Activated CD4-positive, alpha-beta memory T cell treated with anti-CD3 and anti-CD28 coated beads for 36 hours (primary cell): ENCODE results near the gene MORC3. TPM values are rescaled to one million over a fixed set of nuclear protein-coding genes. Genes with fewer than 3 reads are reported as not detected.

Source experiments
- total RNA-seq, 2 experiments: library from RNA; stranded (reverse); gene quantifications; one replicate each; pipeline ENCODE4 v1.2.3, GENCODE V29; 2021

Gene MORC3
- total RNA-seq, 2 experiments from 2014 or later = 27.7 to 30.0 TPM

Other genes starting within 250 kb of the MORC3 start
- 10 to 100 TPM; 25.8 to 27.6 TPM for gene CBR3, start 185.1 kb upstream of the MORC3 start, total RNA-seq
- gene DOP1B, start 163.4 kb upstream of the MORC3 start, total RNA-seq = 10 to 100 TPM; 19.4 to 19.6 TPM
- gene CHAF1B, start 65.2 kb downstream of the MORC3 start, total RNA-seq = 10 to 100 TPM; 28.9 to 31.2 TPM
- not detected for gene CLDN14, start 159.9 kb downstream of the MORC3 start, total RNA-seq